HCT116 (cell line): Measurements from ENCODE around the gene TUT7. TPM values are rescaled to one million over a fixed set of nuclear protein-coding genes. Genes with fewer than 3 reads are reported as not detected.

Source experiments
- ATAC-seq: fragments of 200-7000 bp; cut with Tn5 transposase; 2 replicates; pipeline ENCODE4 v1.9.1; 2020; ENCODE audit warnings: mild to moderate bottlenecking, moderate library complexity
- BruUV-seq: library from RNA; stranded (reverse); fragments of 400-500 nt; replicated peaks from 2 replicates; lab custom pipeline; 2021; lab: Mats Ljungman, UMichigan
- CTCF ChIA-PET: fragments of 300-600 bp; sonication (Branson Sonifier 250); formaldehyde crosslinking; loops from one replicate; lab custom pipeline; 2021; ENCODE audit warnings: antibody characterized with exemption; lab: Charles Lee
- POLR2A ChIA-PET: fragments of 300-600, 350-600 bp; sonication (Branson Sonifier 250); formaldehyde crosslinking; loops from one replicate; lab custom pipeline; 2021; ENCODE audit warnings: antibody characterized with exemption; lab: Charles Lee
- RAD21 ChIA-PET, 2 experiments: fragments of 300-600 bp; sonication (Branson Sonifier 250); formaldehyde crosslinking; loops; one replicate each; lab custom pipeline; 2023; ENCODE audit warnings: low total read pairs in 2 of 2; ENCODE audit not compliant: uncharacterized antibody in 2 of 2, unreplicated experiment in 2 of 2, low non-redundant PET in 1 of 2; lab: Charles Lee
- DNase-seq: peaks from one replicate; pipeline ENCODE4 v3.0.0-alpha.2; 2010; ENCODE audit warnings: low read depth, low spot score
- H2AFZ ChIP-seq: fragments of 200-600 bp; shearing (Covaris generic), sonication (generic); 2 replicates; pipeline ENCODE4 v1.6.1; 2017; ENCODE audit warnings: low read depth, mixed run types, mixed read lengths, antibody characterized with exemption, low read length; ENCODE audit not compliant: poor library complexity, severe bottlenecking
- H3K27ac ChIP-seq: 2 replicates; pipeline ENCODE4 v1.5.1; 2012; ENCODE audit warnings: low read depth, low read length
- H3K27me3 ChIP-seq: fragments of 200-600 bp; sonication (generic); 2 replicates; pipeline ENCODE4 v1.6.1; 2016; ENCODE audit warnings: mixed run types, low read length, mixed read lengths; ENCODE audit not compliant: insufficient read depth
- H3K36me3 ChIP-seq, 2 experiments: fragments of 200-500 bp in 1 of 2; fragments of 200-600 bp in 1 of 2; sonication (Bioruptor generic) in 1 of 2; sonication (generic) in 1 of 2; 2 replicates each; pipeline versions ENCODE4 v1.5.1 to v1.6.1; 2014 to 2016; ENCODE audit warnings: low read length in 2 of 2, inconsistent platforms in 1 of 2, mixed read lengths in 1 of 2, mixed run types in 1 of 2; ENCODE audit not compliant: insufficient read depth in 2 of 2, control insufficient read depth in 1 of 2
- H3K4me1 ChIP-seq, 2 experiments: fragments of 200-600 bp in 1 of 2; sonication (generic) in 1 of 2; 2 replicates each; pipeline versions ENCODE4 v1.5.1 to v1.6.1; 2012 to 2017; ENCODE audit warnings: low read length in 2 of 2, inconsistent platforms in 1 of 2, mild to moderate bottlenecking in 1 of 2, mixed read lengths in 1 of 2, mixed run types in 1 of 2, moderate library complexity in 1 of 2; ENCODE audit not compliant: insufficient read depth in 2 of 2, control insufficient read depth in 1 of 2
- H3K4me2 ChIP-seq: fragments of 200-600 bp; sonication (generic); 2 replicates; pipeline ENCODE4 v1.6.1; 2017; ENCODE audit warnings: mixed run types, low read length, mixed read lengths
- H3K4me3 ChIP-seq, 2 experiments: fragments of 200-600 bp in 1 of 2; sonication (generic) in 1 of 2; replicated peaks in 1 of 2; 2 replicates each; pipeline ENCODE4 v1.5.1; 2011 to 2016; ENCODE audit warnings: low read length in 2 of 2, control low read depth in 1 of 2, low read depth in 1 of 2, mild to moderate bottlenecking in 1 of 2, mixed read lengths in 1 of 2, mixed run types in 1 of 2
- H3K79me2 ChIP-seq: fragments of 200-600 bp; sonication (generic); 2 replicates; pipeline ENCODE4 v1.6.1; 2017; ENCODE audit warnings: mild to moderate bottlenecking, mixed run types, low read length, moderate library complexity, mixed read lengths; ENCODE audit not compliant: insufficient read depth
- H3K9ac ChIP-seq: fragments of 200-600 bp; sonication (generic); 2 replicates; pipeline ENCODE4 v1.6.1; 2016; ENCODE audit warnings: low read length, mixed read lengths
- H3K9me2 ChIP-seq: fragments of 200-600 bp; sonication (generic), shearing (Covaris generic); 2 replicates; pipeline ENCODE4 v1.6.1; 2017; ENCODE audit warnings: mixed run types, mild to moderate bottlenecking, moderate library complexity; ENCODE audit not compliant: insufficient read depth
- H3K9me3 ChIP-seq, 2 experiments: fragments of 200-500 bp in 1 of 2; fragments of 200-600 bp in 1 of 2; sonication (Bioruptor generic) in 1 of 2; sonication (generic) in 1 of 2; 2 replicates each; pipeline ENCODE4 v1.6.1; 2014 to 2017; ENCODE audit warnings: low read length in 2 of 2, mixed read lengths in 2 of 2, inconsistent platforms in 1 of 2, low read depth in 1 of 2, mild to moderate bottlenecking in 1 of 2, mixed run types in 1 of 2, moderate library complexity in 1 of 2; ENCODE audit not compliant: control insufficient read depth in 1 of 2, insufficient read depth in 1 of 2
- H4K20me1 ChIP-seq: fragments of 200-600 bp; sonication (generic), shearing (Covaris generic); 2 replicates; pipeline ENCODE4 v1.6.1; 2017; ENCODE audit warnings: mixed run types, mild to moderate bottlenecking, moderate library complexity; ENCODE audit not compliant: insufficient read depth
- CEBPB ChIP-seq: IDR thresholded peaks from 2 replicates; pipeline ENCODE4 v1.6.1; 2012; ENCODE audit warnings: low read depth
- EGR1 ChIP-seq: IDR thresholded peaks from 2 replicates; pipeline ENCODE4 v1.6.1; 2012; ENCODE audit warnings: low read depth
- EZH2phosphoT487 ChIP-seq: fragments of 200-600 bp; IDR thresholded peaks from 2 replicates; pipeline ENCODE4 v1.6.1; 2018; ENCODE audit warnings: antibody characterized with exemption, borderline replicate concordance
- FOSL1 ChIP-seq: IDR thresholded peaks from 2 replicates; pipeline ENCODE4 v1.6.1; 2012; ENCODE audit warnings: low read depth
- JUND ChIP-seq: IDR thresholded peaks from 2 replicates; pipeline ENCODE4 v1.6.1; 2012
- POLR2A ChIP-seq: IDR thresholded peaks from 2 replicates; pipeline ENCODE4 v1.7.0; 2011; ENCODE audit warnings: borderline replicate concordance; ENCODE audit not compliant: insufficient read depth, insufficient read length; ENCODE audit errors: extremely low read depth
- POLR2AphosphoS5 ChIP-seq: IDR thresholded peaks from 2 replicates; pipeline ENCODE4 v1.6.1; 2011; ENCODE audit warnings: mild to moderate bottlenecking, low read depth, low read length, moderate library complexity
- SIN3A ChIP-seq: IDR thresholded peaks from 2 replicates; pipeline ENCODE4 v1.6.1; 2012; ENCODE audit warnings: low read depth
- SRF ChIP-seq: IDR thresholded peaks from 2 replicates; pipeline ENCODE4 v1.6.1; 2012; ENCODE audit warnings: low read depth
- intact Hi-C: fragments of 100-400 bp; cut with micrococcal nuclease; formaldehyde crosslinking; loops from 2 replicates; pipeline ENCODE4 v1.10.0; 2022
- total RNA-seq: library from RNA; stranded (reverse); gene quantifications from one replicate; pipeline ENCODE4 v1.2.1, GENCODE V29; 2021; ENCODE audit not compliant: unreplicated experiment
- TF ChIP-seq, protein P1 (sequence below), 3 experiments: fragments of 200-600 bp in 1 of 3; sonication (generic) in 1 of 3; IDR thresholded peaks in 2 of 3; conservative IDR thresholded peaks in 1 of 3; 2 replicates each; pipeline ENCODE4 v1.5.1; 2012 to 2017; ENCODE audit warnings: low read depth in 2 of 3, low read length in 2 of 3, antibody characterized with exemption in 1 of 3, borderline replicate concordance in 1 of 3, control low read depth in 1 of 3, mild to moderate bottlenecking in 1 of 3, mixed read lengths in 1 of 3, mixed run types in 1 of 3, moderate library complexity in 1 of 3; ENCODE audit not compliant: insufficient read depth in 1 of 3
- TF ChIP-seq, protein P2 (sequence below): IDR thresholded peaks from 2 replicates; pipeline ENCODE4 v1.6.1; 2012; ENCODE audit warnings: low read depth
- TF ChIP-seq, protein P3 (sequence below): IDR thresholded peaks from 2 replicates; pipeline ENCODE4 v1.6.1; 2012

Gene TUT7
- total RNA-seq, 1 experiment from 2014 or later: 23.1 TPM

DNA sequence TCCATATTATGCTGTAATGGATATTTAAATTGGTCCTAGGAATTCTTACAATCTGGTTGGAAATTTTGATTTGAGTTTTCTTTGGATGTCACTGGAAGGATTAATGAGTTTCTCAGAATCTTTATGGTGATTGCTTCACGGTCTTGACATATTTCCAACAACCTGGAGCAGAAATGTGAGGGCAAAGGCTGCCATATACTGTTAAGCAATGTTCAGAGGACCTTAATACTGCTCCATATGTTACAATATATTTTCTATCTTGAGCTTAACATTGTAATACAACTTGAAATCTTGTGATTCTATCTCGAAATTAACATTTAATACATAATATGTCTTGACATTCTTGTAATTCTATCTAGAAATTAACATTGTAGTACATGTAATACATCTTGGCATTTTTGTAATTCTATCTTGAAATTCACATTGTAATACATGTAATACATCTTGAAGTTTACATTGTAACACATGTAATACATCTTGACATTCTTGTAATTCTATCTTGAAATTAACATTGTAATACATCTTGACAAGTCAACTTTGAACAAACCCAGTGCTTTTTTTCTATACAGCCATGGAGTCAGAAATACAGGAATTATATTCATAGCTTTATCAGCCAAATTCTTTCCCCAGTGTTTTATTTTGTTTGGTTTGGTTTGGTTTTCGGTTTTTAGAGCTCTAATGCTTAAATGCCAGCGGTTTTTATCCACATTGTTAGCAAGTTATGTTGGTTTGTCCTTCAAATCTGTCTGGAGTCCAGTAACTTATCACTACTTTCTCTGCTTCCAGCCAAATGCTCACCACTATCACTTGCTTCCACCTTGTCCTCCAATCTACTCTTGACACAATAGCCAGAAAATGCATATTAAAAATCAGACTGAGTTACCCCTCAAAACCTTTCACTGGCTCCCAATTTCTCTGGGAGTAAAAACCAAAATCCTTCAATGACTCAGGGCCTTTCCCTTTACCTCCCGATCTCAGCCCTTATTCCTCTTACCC is 3.0 kb upstream of the TUT7 start:
- no peak for ATAC-seq
- no peak for TF ChIP-seq EGR1
- no peak for TF ChIP-seq CEBPB
- TF ChIP-seq EZH2phosphoT487: no peak
- TF ChIP-seq, protein P1, sequence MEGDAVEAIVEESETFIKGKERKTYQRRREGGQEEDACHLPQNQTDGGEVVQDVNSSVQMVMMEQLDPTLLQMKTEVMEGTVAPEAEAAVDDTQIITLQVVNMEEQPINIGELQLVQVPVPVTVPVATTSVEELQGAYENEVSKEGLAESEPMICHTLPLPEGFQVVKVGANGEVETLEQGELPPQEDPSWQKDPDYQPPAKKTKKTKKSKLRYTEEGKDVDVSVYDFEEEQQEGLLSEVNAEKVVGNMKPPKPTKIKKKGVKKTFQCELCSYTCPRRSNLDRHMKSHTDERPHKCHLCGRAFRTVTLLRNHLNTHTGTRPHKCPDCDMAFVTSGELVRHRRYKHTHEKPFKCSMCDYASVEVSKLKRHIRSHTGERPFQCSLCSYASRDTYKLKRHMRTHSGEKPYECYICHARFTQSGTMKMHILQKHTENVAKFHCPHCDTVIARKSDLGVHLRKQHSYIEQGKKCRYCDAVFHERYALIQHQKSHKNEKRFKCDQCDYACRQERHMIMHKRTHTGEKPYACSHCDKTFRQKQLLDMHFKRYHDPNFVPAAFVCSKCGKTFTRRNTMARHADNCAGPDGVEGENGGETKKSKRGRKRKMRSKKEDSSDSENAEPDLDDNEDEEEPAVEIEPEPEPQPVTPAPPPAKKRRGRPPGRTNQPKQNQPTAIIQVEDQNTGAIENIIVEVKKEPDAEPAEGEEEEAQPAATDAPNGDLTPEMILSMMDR (IDR thresholded peaks at IDR 0.05 in 2 of 3, conservative IDR thresholded peaks at IDR 0.05 in 1 of 3; ENCODE audit: borderline replicate concordance in 1 of 3, insufficient read depth in 1 of 3, low read depth in 2 of 3, low read length in 2 of 3): no peak
- no peak for TF ChIP-seq FOSL1
- no peak for TF ChIP-seq SIN3A
- TF ChIP-seq SRF: no peak
- no peak for TF ChIP-seq POLR2AphosphoS5
- TF ChIP-seq, protein P2, sequence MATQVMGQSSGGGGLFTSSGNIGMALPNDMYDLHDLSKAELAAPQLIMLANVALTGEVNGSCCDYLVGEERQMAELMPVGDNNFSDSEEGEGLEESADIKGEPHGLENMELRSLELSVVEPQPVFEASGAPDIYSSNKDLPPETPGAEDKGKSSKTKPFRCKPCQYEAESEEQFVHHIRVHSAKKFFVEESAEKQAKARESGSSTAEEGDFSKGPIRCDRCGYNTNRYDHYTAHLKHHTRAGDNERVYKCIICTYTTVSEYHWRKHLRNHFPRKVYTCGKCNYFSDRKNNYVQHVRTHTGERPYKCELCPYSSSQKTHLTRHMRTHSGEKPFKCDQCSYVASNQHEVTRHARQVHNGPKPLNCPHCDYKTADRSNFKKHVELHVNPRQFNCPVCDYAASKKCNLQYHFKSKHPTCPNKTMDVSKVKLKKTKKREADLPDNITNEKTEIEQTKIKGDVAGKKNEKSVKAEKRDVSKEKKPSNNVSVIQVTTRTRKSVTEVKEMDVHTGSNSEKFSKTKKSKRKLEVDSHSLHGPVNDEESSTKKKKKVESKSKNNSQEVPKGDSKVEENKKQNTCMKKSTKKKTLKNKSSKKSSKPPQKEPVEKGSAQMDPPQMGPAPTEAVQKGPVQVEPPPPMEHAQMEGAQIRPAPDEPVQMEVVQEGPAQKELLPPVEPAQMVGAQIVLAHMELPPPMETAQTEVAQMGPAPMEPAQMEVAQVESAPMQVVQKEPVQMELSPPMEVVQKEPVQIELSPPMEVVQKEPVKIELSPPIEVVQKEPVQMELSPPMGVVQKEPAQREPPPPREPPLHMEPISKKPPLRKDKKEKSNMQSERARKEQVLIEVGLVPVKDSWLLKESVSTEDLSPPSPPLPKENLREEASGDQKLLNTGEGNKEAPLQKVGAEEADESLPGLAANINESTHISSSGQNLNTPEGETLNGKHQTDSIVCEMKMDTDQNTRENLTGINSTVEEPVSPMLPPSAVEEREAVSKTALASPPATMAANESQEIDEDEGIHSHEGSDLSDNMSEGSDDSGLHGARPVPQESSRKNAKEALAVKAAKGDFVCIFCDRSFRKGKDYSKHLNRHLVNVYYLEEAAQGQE: no peak
- TF ChIP-seq JUND: no peak
- no peak for TF ChIP-seq POLR2A
- TF ChIP-seq, protein P3, sequence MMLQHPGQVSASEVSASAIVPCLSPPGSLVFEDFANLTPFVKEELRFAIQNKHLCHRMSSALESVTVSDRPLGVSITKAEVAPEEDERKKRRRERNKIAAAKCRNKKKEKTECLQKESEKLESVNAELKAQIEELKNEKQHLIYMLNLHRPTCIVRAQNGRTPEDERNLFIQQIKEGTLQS: no peak

More for the DNA sequence above, 3.0 kb upstream of the TUT7 start:
- H3K27ac ChIP-seq: no peak overlapping the region
- no peak overlapping the region for H3K4me3 ChIP-seq
- DNase-seq: no peak
- ChIA-PET POLR2A (no interaction called here), CTCF (no interaction called here), RAD21 (no interaction called here)
- no peaks in the 10 kb centered on the region for H3K9me3 ChIP-seq
- intact Hi-C loops: no loop called here
- H3K27me3 ChIP-seq: no peaks in the 10 kb centered on the region
- no peak overlapping the region for H3K9ac ChIP-seq
- no peak overlapping the region for H3K4me2 ChIP-seq
- peaks cover 6 to 22% of the 10 kb centered on the region in 2 experiments; a peak in 2 of 4 replicates for H3K4me1 ChIP-seq
- no peaks in the 10 kb centered on the region for H3K9me2 ChIP-seq
- H4K20me1 ChIP-seq: no peaks in the 10 kb centered on the region
- no TSS peak for BruUV-seq
- H3K36me3 ChIP-seq: peaks cover 3 to 5% of the 10 kb centered on the region in 2 experiments; a peak in 3 of 4 replicates
- H3K79me2 ChIP-seq: peaks cover 17% of the 10 kb centered on the region
- H2AFZ ChIP-seq: no peak overlapping the region
